ENCODE results near the gene WASHC2A.
"Not testable (repeated sequence)": the region's sequence is repeated elsewhere in the genome, so short reads cannot be mapped to it uniquely, and the experiment has no call there.

DNA sequence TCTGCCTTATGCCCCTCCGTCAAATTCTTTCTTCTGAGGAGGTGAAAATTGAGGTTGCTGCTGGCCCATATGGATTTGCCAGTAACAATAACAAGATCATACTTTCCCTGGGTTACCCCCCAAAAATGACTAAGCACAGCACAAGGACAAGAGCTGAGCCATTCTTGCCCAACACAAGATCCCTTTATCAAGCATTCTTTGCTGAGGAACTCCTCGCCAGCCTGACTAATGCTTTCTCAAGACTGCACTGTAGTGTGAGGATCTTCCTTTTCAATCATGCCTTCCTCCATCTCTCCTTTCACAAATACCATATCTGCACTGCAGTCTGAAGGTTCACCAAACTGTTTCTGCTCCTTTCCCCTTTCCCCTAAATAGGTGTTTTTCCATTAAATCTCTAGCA is 92.1 kb downstream of the WASHC2A start:
- TF ChIP-seq SPI1, POLR2AphosphoS5, TAF1 (IDR thresholded peaks at IDR 0.05; ENCODE audit: low read depth, low read length): not testable (repeated sequence)

Data from GM12891 (cell line).